Cardiac fibroblast (primary cell): ENCODE results near the gene RPL15.

Source experiments
- DNase-seq, 2 donors: peaks; one replicate each; pipeline versions ENCODE4 v3.0.0 to v3.0.0-alpha.2; 2010; ENCODE audit warnings: low read depth in 2 of 2
- H3K4me3 ChIP-seq, 2 donors: replicated peaks in 1 of 2; 1 replicate in 1 of 2; 2 replicates in 1 of 2; pipeline ENCODE4 v1.5.1; 2011; ENCODE audit warnings: low read depth in 2 of 2, low read length in 2 of 2, mild to moderate bottlenecking in 2 of 2, moderate library complexity in 1 of 2
- CTCF ChIP-seq: IDR thresholded peaks from one replicate; pipeline ENCODE4 v1.5.1; 2011; ENCODE audit warnings: low read depth, mild to moderate bottlenecking, low read length, inconsistent platforms

RPL15 gene

GRCh38 chr3:23919628-23920027, 2.7 kb downstream of the RPL15 start:
- no peak overlapping the region for H3K4me3 ChIP-seq
- TF ChIP-seq CTCF = no peak

GRCh38 chr3:23920151-23920655, 3.3 kb downstream of the RPL15 start:
- no peak overlapping the region for H3K4me3 ChIP-seq
- no peak for DNase-seq
- no peak for TF ChIP-seq CTCF

More at GRCh38 chr3:23919628-23920027, 2.7 kb downstream of the RPL15 start:
- DNase-seq = no peak

GRCh38 chr3:23921052-23921511, 4.2 kb downstream of the RPL15 start:
- no peak for TF ChIP-seq CTCF
- peak in 1 of 2 donors; percentile 27 for DNase-seq

GRCh38 chr3:23923786-23924185, 6.9 kb downstream of the RPL15 start:
- no peak for TF ChIP-seq CTCF
- H3K4me3 ChIP-seq = no peak overlapping the region
- peak; percentile 46 to 85 for DNase-seq

More at GRCh38 chr3:23921052-23921511, 4.2 kb downstream of the RPL15 start:
- H3K4me3 ChIP-seq = no peak overlapping the region

- no peak for DNase-seq
- H3K4me3 ChIP-seq = no peak overlapping the region
- no peak for TF ChIP-seq CTCF
Measured at GRCh38 chr3:23926246-23926645, 9.3 kb downstream of the RPL15 start.

GRCh38 chr3:23926736-23927135, 9.8 kb downstream of the RPL15 start:
- peak in 1 of 2 donors; percentile 22 for DNase-seq
- no peak for TF ChIP-seq CTCF

GRCh38 chr3:23928524-23928923, 11.6 kb downstream of the RPL15 start:
- peak in 1 of 2 donors; percentile 10 for DNase-seq
- TF ChIP-seq CTCF = no peak
- no peak overlapping the region for H3K4me3 ChIP-seq

More at GRCh38 chr3:23926736-23927135, 9.8 kb downstream of the RPL15 start:
- H3K4me3 ChIP-seq = no peak overlapping the region
